Measurements from ENCODE around the gene FOSL2. TPM values are rescaled to one million over a fixed set of nuclear protein-coding genes. Genes with fewer than 3 reads are reported as not detected.

Gene FOSL2
- total RNA-seq, 4 donors from 2014 or later, result 298 to 370 (median 337) TPM

GRCh38 chr2:28433215-28433614 is 40.6 kb downstream of the FOSL2 start:
- Histone ChIP-seq H3K27me3 (no peaks in the 10 kb centered on the region), H3K4me1 (peaks cover 33% of the 10 kb centered on the region), H3K9me3 (no peaks in the 10 kb centered on the region), H3K4me3 (no peak overlapping the region), H3K36me3 (no peaks in the 10 kb centered on the region), H3K27ac (no peak overlapping the region)
- 100% methylated on average over 2 of the region's 2 CpGs for WGBS
- TF ChIP-seq CTCF (IDR thresholded peaks at IDR 0.05), result no peak
- TF ChIP-seq POLR2A (IDR thresholded peaks at IDR 0.05), result no peak
- no peak for TF ChIP-seq POLR2AphosphoS5 (IDR thresholded peaks at IDR 0.05)
- TF ChIP-seq EP300 (IDR thresholded peaks at IDR 0.05), result no peak
- no peak for DNase-seq (ENCODE audit: low spot score in 2 of 2)

- peaks cover 36% of the 10 kb centered on the region for H3K4me1 ChIP-seq
- no peaks in the 10 kb centered on the region for H3K9me3 ChIP-seq
- TF ChIP-seq POLR2AphosphoS5 (IDR thresholded peaks at IDR 0.05) (no peak), CTCF (IDR thresholded peaks at IDR 0.05) (no peak), POLR2A (IDR thresholded peaks at IDR 0.05) (no peak), EP300 (IDR thresholded peaks at IDR 0.05) (no peak)
- no peak overlapping the region for H3K27ac ChIP-seq
- H3K27me3 ChIP-seq, result no peaks in the 10 kb centered on the region
- no peak for DNase-seq (ENCODE audit: low spot score in 2 of 2)
- H3K4me3 ChIP-seq, result no peak overlapping the region
- WGBS, result 82% methylated on average over 6 of the region's 8 CpGs
- H3K36me3 ChIP-seq, result no peaks in the 10 kb centered on the region
Observed at GRCh38 chr2:28433935-28434599, 41.4 kb downstream of the FOSL2 start.

GRCh38 chr2:28434600-28434989 is 41.9 kb downstream of the FOSL2 start:
- no peaks in the 10 kb centered on the region for H3K36me3 ChIP-seq
- no peak for DNase-seq (ENCODE audit: low spot score in 2 of 2)
- WGBS, result 64% methylated on average over 3 of the region's 5 CpGs
- H3K4me3 ChIP-seq, result no peak overlapping the region
- H3K27me3 ChIP-seq, result no peaks in the 10 kb centered on the region
- no peak overlapping the region for H3K27ac ChIP-seq
- TF ChIP-seq POLR2A (IDR thresholded peaks at IDR 0.05) (no peak), POLR2AphosphoS5 (IDR thresholded peaks at IDR 0.05) (no peak), CTCF (IDR thresholded peaks at IDR 0.05) (no peak), EP300 (IDR thresholded peaks at IDR 0.05) (no peak)
- peaks cover 36% of the 10 kb centered on the region for H3K4me1 ChIP-seq
- H3K9me3 ChIP-seq, result no peaks in the 10 kb centered on the region

- Histone ChIP-seq H3K36me3 (no peaks in the 10 kb centered on the region), H3K4me3 (no peak overlapping the region), H3K27ac (peak overlapping the region; percentile 90), H3K4me1 (peaks cover 36% of the 10 kb centered on the region), H3K27me3 (no peaks in the 10 kb centered on the region), H3K9me3 (no peaks in the 10 kb centered on the region)
- no peak for DNase-seq (ENCODE audit: low spot score in 2 of 2)
- TF ChIP-seq POLR2AphosphoS5 (IDR thresholded peaks at IDR 0.05) (no peak), POLR2A (IDR thresholded peaks at IDR 0.05) (no peak), EP300 (IDR thresholded peaks at IDR 0.05) (no peak), CTCF (IDR thresholded peaks at IDR 0.05) (no peak)
- 90% methylated on average over 4 of the region's 4 CpGs for WGBS
Observed at GRCh38 chr2:28435241-28435640, 42.6 kb downstream of the FOSL2 start.

GRCh38 chr2:28435814-28436351 is 43.2 kb downstream of the FOSL2 start:
- no peaks in the 10 kb centered on the region for H3K9me3 ChIP-seq
- no peaks in the 10 kb centered on the region for H3K36me3 ChIP-seq
- no peak for DNase-seq (ENCODE audit: low spot score in 2 of 2)
- H3K27me3 ChIP-seq, result no peaks in the 10 kb centered on the region
- peak overlapping the region; percentile 90 for H3K27ac ChIP-seq
- WGBS, result 81% methylated on average over 3 of the region's 4 CpGs
- no peak overlapping the region for H3K4me3 ChIP-seq
- no peak for TF ChIP-seq POLR2AphosphoS5 (IDR thresholded peaks at IDR 0.05)
- no peak for TF ChIP-seq EP300 (IDR thresholded peaks at IDR 0.05)
- H3K4me1 ChIP-seq, result peaks cover 36% of the 10 kb centered on the region
